Measurements from ENCODE around the gene IFT52.
"Not testable (repeated sequence)": the region's sequence is repeated elsewhere in the genome, so short reads cannot be mapped to it uniquely, and the experiment has no call there.

IFT52 gene

DNA sequence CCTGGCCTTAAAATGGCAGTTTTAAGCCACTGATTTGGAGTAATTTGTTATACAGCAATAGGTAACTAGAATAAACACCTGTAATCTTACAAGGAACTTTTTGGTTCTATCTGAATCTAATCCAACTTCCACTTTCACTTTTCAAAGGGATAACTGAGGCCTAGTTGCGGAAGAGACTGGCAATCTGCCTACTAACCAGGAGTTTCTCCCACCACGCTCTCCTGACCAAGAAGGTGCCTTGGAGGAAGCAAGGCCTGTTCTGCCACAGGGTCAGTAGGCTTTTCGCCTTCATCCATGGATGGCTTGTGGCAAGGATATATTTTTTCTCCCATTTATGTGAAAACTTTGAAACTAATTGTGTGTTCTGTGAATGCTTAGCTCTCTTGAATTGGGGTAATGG lies 63.2 kb downstream of the IFT52 start:
- no peak for TF ChIP-seq CTCF (IDR thresholded peaks at IDR 0.05; ENCODE audit: low read depth, low read length, poor library complexity, severe bottlenecking)
- no peaks in the 10 kb centered on the region for H4K20me1 ChIP-seq (ENCODE audit: control insufficient read depth, insufficient read depth, low read depth, low read length)
- peaks cover 14% of the 10 kb centered on the region for H3K79me2 ChIP-seq (ENCODE audit: control insufficient read depth, low read length)
- H3K36me3 ChIP-seq (ENCODE audit: control insufficient read depth, low read length), result no peaks in the 10 kb centered on the region
- H3K4me3 ChIP-seq (ENCODE audit: low read length), result no peak overlapping the region
- H3K9me2 ChIP-seq (replicated peaks; ENCODE audit: control insufficient read depth, low read length), result no peaks in the 10 kb centered on the region
- H3K4me1 ChIP-seq (ENCODE audit: control insufficient read depth, low read length), result peaks cover 21% of the 10 kb centered on the region
- H3K9me3 ChIP-seq (ENCODE audit: control insufficient read depth, insufficient read depth, low read length), result no peaks in the 10 kb centered on the region
- H3K27ac ChIP-seq (ENCODE audit: low read depth, low read length), result no peak overlapping the region
- no peaks in the 10 kb centered on the region for H3K27me3 ChIP-seq (ENCODE audit: control insufficient read depth, low read length)
- no peak overlapping the region for H3K4me2 ChIP-seq (ENCODE audit: low read length)
- H3F3A ChIP-seq (ENCODE audit: control insufficient read depth, insufficient read depth), result no peaks in the 10 kb centered on the region

GRCh38 chr20:43655176-43655575 lies 64.4 kb downstream of the IFT52 start:
- H3K9me2 ChIP-seq (replicated peaks; ENCODE audit: control insufficient read depth, low read length); H3K9me3 ChIP-seq (ENCODE audit: control insufficient read depth, insufficient read depth, low read length); H3K27ac ChIP-seq (ENCODE audit: low read depth, low read length); H3K4me3 ChIP-seq (ENCODE audit: low read length); H4K20me1 ChIP-seq (ENCODE audit: control insufficient read depth, insufficient read depth, low read depth, low read length); H3F3A ChIP-seq (ENCODE audit: control insufficient read depth, insufficient read depth); H3K4me2 ChIP-seq (ENCODE audit: low read length); H3K27me3 ChIP-seq (ENCODE audit: control insufficient read depth, low read length); H3K36me3 ChIP-seq (ENCODE audit: control insufficient read depth, low read length): not testable (repeated sequence)
- Histone ChIP-seq H3K79me2 (ENCODE audit: control insufficient read depth, low read length) (peaks cover 14% of the 10 kb centered on the region), H3K4me1 (ENCODE audit: control insufficient read depth, low read length) (peaks cover 21% of the 10 kb centered on the region)

DNA sequence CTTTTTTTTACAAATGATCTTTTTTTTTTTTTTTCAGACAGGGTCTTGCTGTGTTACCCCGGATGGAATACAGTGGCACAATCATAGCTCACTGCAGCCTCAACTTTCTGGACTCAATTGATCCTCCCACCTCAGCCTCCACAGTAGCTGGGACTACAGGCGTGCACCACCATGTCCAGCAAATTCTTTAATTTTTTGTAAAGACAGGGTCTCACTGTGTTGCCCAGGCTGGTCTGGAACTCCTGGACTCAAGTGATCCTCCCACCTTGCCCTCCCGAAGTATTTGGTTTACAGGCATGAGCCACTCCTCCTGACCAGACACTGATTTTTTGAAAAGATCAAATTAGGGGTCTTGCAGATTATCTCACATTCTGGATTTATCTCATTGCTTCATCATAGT lies 65.2 kb downstream of the IFT52 start:
- no peak overlapping the region for H3K27ac ChIP-seq (ENCODE audit: low read depth, low read length)
- H3K79me2 ChIP-seq (ENCODE audit: control insufficient read depth, low read length), result peaks cover 14% of the 10 kb centered on the region
- peak overlapping the region; percentile 81 for H3K4me2 ChIP-seq (ENCODE audit: low read length)
- H3F3A ChIP-seq (ENCODE audit: control insufficient read depth, insufficient read depth), result no peaks in the 10 kb centered on the region
- peaks cover 21% of the 10 kb centered on the region for H3K4me1 ChIP-seq (ENCODE audit: control insufficient read depth, low read length)
- H4K20me1 ChIP-seq (ENCODE audit: control insufficient read depth, insufficient read depth, low read depth, low read length), result no peaks in the 10 kb centered on the region
- no peaks in the 10 kb centered on the region for H3K36me3 ChIP-seq (ENCODE audit: control insufficient read depth, low read length)
- peak overlapping the region; percentile 74 for H3K4me3 ChIP-seq (ENCODE audit: low read length)
- no peaks in the 10 kb centered on the region for H3K9me3 ChIP-seq (ENCODE audit: control insufficient read depth, insufficient read depth, low read length)
- no peaks in the 10 kb centered on the region for H3K9me2 ChIP-seq (replicated peaks; ENCODE audit: control insufficient read depth, low read length)
- no peak for TF ChIP-seq EZH2phosphoT487 (IDR thresholded peaks at IDR 0.05; ENCODE audit: borderline replicate concordance, low read length)
- no peak for TF ChIP-seq CTCF (IDR thresholded peaks at IDR 0.05; ENCODE audit: low read depth, low read length, poor library complexity, severe bottlenecking)
- no peaks in the 10 kb centered on the region for H3K27me3 ChIP-seq (ENCODE audit: control insufficient read depth, low read length)

DNA sequence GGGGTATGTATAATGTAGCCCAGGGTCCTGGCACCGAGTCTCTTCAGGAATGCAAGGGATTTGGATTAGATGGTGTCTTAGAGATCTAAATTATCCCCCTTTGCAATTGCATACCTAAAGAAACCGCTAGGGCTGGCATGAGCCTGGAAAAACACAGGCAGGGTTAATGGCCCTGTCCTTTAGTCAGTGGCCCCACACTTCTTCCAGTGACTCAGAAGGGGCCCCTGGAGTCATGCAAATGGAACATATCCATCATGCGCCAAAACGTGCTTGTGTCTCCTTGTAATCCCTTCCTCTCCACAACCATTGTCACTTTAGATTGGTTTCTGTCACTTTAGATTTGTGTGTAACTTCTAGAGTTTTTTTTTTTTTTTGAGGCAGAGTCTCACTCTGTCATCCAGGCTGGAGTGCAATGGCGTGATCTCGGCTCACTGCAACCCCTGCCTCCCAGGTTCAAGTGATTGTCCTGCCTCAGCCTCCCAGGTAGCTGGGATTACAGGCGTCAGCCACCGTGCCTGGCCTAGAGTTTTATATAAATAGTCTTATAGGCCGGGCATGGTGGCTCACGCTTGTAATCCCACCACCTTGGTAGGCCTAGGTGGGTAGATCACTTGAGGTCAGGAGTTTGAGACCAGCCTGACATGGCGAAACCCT lies 67.5 kb downstream of the IFT52 start:
- H3F3A ChIP-seq (ENCODE audit: control insufficient read depth, insufficient read depth), result no peaks in the 10 kb centered on the region
- H3K9me3 ChIP-seq (ENCODE audit: control insufficient read depth, insufficient read depth, low read length), result no peaks in the 10 kb centered on the region
- H3K36me3 ChIP-seq (ENCODE audit: control insufficient read depth, low read length), result no peaks in the 10 kb centered on the region
- H3K27ac ChIP-seq (ENCODE audit: low read depth, low read length), result peak overlapping the region; percentile 38
- H3K9me2 ChIP-seq (replicated peaks; ENCODE audit: control insufficient read depth, low read length), result no peaks in the 10 kb centered on the region
- peaks cover 14% of the 10 kb centered on the region for H3K79me2 ChIP-seq (ENCODE audit: control insufficient read depth, low read length)
- H3K27me3 ChIP-seq (ENCODE audit: control insufficient read depth, low read length), result no peaks in the 10 kb centered on the region
- H3K4me2 ChIP-seq (ENCODE audit: low read length), result peak overlapping the region; percentile 81
- peak overlapping the region; percentile 74 for H3K4me3 ChIP-seq (ENCODE audit: low read length)
- H4K20me1 ChIP-seq (ENCODE audit: control insufficient read depth, insufficient read depth, low read depth, low read length), result no peaks in the 10 kb centered on the region
- peaks cover 21% of the 10 kb centered on the region for H3K4me1 ChIP-seq (ENCODE audit: control insufficient read depth, low read length)
- TF ChIP-seq CTCF (IDR thresholded peaks at IDR 0.05; ENCODE audit: low read depth, low read length, poor library complexity, severe bottlenecking), result no peak
- TF ChIP-seq EZH2phosphoT487 (IDR thresholded peaks at IDR 0.05; ENCODE audit: borderline replicate concordance, low read length), result no peak

All from DOHH2 (cell line).